Astrocyte of the cerebellum (primary cell): Measurements from ENCODE around the gene HBS1L.

Source experiments
- DNase-seq: peaks from one replicate; pipeline ENCODE4 v3.0.0-alpha.2; 2011; ENCODE audit warnings: low read depth
- H3K4me3 ChIP-seq: 2 replicates; pipeline ENCODE4 v1.5.1; 2011; ENCODE audit warnings: mild to moderate bottlenecking, low read depth, low read length, moderate library complexity
- CTCF ChIP-seq: IDR thresholded peaks from 2 replicates; pipeline ENCODE4 v1.5.1; 2012; ENCODE audit warnings: low read length, low read depth, moderate library complexity, mild to moderate bottlenecking; ENCODE audit errors: missing control alignments
- in situ Hi-C: cut with HindIII; loops from 2 replicates; pipeline ENCODE4 v1.10.0; 2017; ENCODE audit warnings: low sequenced_read_pairs

The HBS1L gene

DNA sequence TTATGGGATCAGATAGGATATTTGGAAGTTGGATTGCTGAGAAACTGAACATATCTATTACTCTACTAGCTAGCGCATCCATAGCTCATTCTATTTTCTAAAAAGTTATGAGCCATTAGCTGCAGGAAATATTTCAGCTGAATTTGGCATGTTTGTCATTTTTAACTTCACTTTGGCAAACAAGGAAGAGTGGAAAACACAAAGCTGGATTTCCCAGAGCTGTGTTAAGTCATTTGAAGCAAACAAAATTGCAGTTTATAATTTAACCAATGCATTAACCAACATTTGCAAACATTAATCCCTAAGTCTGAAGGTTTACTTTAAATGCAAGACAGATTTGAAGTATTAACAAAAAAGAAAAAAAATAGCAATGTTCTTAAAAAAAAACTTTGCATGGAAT lies 105.9 kb downstream of the HBS1L start:
- in situ Hi-C loops, result no loop called here
- H3K4me3 ChIP-seq, result no peak overlapping the region
- no peak for TF ChIP-seq CTCF
- no peak for DNase-seq

DNA sequence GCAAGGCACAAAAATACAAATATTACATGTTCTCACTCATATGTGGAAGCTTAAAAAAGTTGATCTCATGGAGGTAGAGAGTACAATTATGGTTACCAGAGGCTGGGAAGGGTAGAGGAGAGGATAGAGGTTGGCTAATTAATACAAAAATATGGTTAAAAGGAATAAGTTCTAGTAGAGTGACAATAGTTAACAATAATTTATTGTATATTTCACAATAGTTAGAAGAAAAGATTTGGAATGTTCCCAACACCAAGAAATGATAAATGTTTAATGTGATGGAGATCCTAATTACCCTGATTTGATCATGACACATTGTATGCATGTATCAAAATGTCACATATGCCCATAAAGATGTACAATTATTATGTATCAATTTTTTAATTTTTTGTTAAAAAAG lies 106.5 kb downstream of the HBS1L start:
- no peak for TF ChIP-seq CTCF

GRCh38 chr6:134945045-134945444 lies 109.6 kb downstream of the HBS1L start:
- no peak for DNase-seq
- no peak overlapping the region for H3K4me3 ChIP-seq
- in situ Hi-C loops, result no loop called here
- no peak for TF ChIP-seq CTCF

More for the DNA sequence above, 106.5 kb downstream of the HBS1L start:
- no peak overlapping the region for H3K4me3 ChIP-seq
- in situ Hi-C loops, result no loop called here
- DNase-seq, result no peak

DNA sequence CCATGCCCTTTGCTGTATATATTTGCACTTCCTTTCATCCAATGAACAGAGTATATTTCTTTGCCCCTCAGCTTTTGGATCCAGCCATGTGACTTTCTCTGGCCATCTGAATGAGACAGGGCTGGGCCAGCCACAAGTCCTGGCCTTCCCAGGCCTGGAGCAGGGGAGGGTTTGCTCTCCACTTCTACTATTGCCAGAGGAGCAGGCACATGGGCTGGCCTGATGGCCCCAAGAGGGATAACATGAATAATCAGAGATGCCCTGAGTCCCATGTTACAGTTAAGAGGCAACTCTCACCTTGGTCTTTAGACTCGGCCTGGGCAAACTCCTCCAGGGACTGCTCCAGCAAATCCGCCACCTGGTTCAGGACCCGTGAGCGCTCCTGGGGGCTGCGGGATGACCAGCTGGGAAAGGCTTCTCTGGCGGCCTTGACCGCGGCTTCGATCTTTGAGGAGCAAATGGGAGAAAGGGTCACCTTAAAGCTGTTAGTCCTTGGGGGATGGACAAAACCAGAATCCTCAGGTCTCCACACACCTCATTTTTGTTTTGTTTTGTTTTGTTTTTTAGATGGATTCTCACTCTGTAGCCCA lies 111.0 kb downstream of the HBS1L start:
- TF ChIP-seq CTCF, result no peak
- in situ Hi-C loops, result no loop called here
- no peak overlapping the region for H3K4me3 ChIP-seq
- no peak for DNase-seq

DNA sequence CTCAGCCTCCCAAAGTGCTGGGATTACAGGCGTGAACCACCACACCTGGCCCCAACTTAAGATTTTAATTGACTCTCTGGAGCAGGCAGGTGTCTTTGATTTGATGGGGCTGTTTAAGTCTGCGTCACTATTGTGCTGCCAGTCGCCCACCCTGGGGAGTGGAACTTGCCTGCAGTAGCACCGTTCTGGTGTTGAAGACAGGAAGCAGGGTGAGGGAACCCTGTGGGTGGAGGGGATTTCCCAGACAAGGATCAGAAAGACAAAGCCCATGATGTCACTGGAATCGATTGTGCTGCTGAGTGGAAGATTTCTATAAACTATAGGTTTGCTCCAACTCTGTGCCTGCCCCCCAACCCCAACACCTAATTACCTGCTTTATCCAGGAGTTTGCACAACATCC lies 115.7 kb downstream of the HBS1L start:
- H3K4me3 ChIP-seq, result no peak overlapping the region
- TF ChIP-seq CTCF, result no peak
- in situ Hi-C loops, result loop anchor here (5.0 kb wide), 1 partner anchor 772 kb away; no protein-coding TSS in a partner anchor
- DNase-seq, result no peak

DNA sequence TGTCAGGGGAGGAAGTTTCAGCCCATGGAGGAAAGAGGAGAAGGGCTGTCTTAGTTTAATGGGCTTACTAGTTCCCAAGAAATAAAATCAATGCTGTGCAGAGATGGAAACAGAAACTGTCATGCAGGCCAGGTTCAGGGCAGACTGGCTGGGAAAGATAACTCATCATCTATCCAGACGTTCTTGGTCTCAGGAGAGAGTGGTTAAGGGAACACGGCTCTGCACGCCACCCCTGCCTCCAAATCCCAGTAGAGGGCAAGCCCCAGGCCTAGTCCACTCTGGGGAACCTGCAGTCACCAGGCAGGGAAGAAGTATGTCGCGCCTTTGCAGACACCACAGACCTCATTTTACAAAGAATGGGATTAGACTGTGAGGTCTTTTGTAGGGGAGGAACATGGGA lies 117.2 kb downstream of the HBS1L start:
- peak; percentile 9 for DNase-seq
- in situ Hi-C loops, result loop anchor here (5.0 kb wide), 1 partner anchor 770 kb away; no protein-coding TSS in a partner anchor
- H3K4me3 ChIP-seq, result no peak overlapping the region
- no peak for TF ChIP-seq CTCF
